Upper lobe of right lung (tissue), 1 donor: ENCODE measurements around the gene JUND. TPM values are rescaled to one million over a fixed set of nuclear protein-coding genes. Genes with fewer than 3 reads are reported as not detected.
A peak's percentile ranks its signal among the peaks of the same experiment; 100 is the strongest.

ENCODE experiments used
- ATAC-seq: fragments of 200-7000 bp; cut with Tn5 transposase; one replicate; pipeline ENCODE4 v1.9.1; 2020; ENCODE audit warnings: mild to moderate bottlenecking, moderate library complexity
- DNase-seq: peaks from one replicate; pipeline ENCODE4 v3.0.0-alpha.2; 2020
- H3K27ac ChIP-seq: fragments of 200-600 bp; one replicate; pipeline ENCODE4 v1.8.0; 2022
- H3K27me3 ChIP-seq: fragments of 200-600 bp; one replicate; pipeline ENCODE4 v1.8.0; 2022; ENCODE audit warnings: mild to moderate bottlenecking
- H3K36me3 ChIP-seq: fragments of 200-600 bp; one replicate; pipeline ENCODE4 v1.8.0; 2022
- H3K4me1 ChIP-seq: fragments of 200-600 bp; one replicate; pipeline ENCODE4 v1.8.0; 2022
- H3K4me3 ChIP-seq: fragments of 200-600 bp; one replicate; pipeline ENCODE4 v1.8.0; 2022; ENCODE audit warnings: mild to moderate bottlenecking
- H3K9me3 ChIP-seq: fragments of 200-600 bp; one replicate; pipeline ENCODE4 v1.8.0; 2022
- CTCF ChIP-seq: fragments of 200-600 bp; IDR thresholded peaks from one replicate; pipeline ENCODE4 v1.8.0; 2022; ENCODE audit warnings: antibody characterized with exemption
- intact Hi-C: fragments of 100-400 bp; cut with DNase I; formaldehyde crosslinking; loops from one replicate; pipeline ENCODE4 v1.11.0; 2022
- long read RNA-seq: library from polyadenylated mRNA; unstranded; transcript quantifications from one replicate; pipeline ENCODE4 v2.0.0, GENCODE V29; 2021
- total RNA-seq: library from RNA; stranded (reverse); fragmentation: NEBNext Ultra II Directional; extraction: Animal tissue kit (Norgen Biotek cat#: 25700); gene quantifications from one replicate; pipeline ENCODE4 v1.2.1, GENCODE V29; 2021
- donor health status: DM: no; HTN: yes; CAD: no; lungs with severe emphysema.

The JUND gene
- 204 TPM for total RNA-seq
- long read RNA-seq, transcript JUND-201 (1 exons, 1,863 nt) = major isoform, 850 of 851 reads
- long read RNA-seq, partial matches to known transcripts = 0 of 851 reads
- long read RNA-seq, other reads (novel, unspliced or antisense) = 1 of 851 reads

GRCh38 chr19:18281082-18282020, at the start of gene JUND:
Gene JUND, minus strand, starts transcription at chr19:18281622. Its CDS starts 138 bp downstream, at chr19:18281484.
- Histone ChIP-seq H3K4me3 (peak within 1 kb of the TSS; percentile 88), H3K36me3 (peaks cover 13% of the 10 kb centered on the region), H3K9me3 (no peaks in the 10 kb centered on the region), H3K27me3 (no peaks in the 10 kb centered on the region), H3K4me1 (peaks cover 33% of the 10 kb centered on the region), H3K27ac (peak within 1 kb of the TSS; percentile 100)
- DNase-seq (peak; percentile 99), ATAC-seq (peak; percentile 85)
- intact Hi-C loops = loop anchor here (5.0 kb wide), 1 partner anchor 41 kb away; the partner anchor contains the start of gene LSM4
- TF ChIP-seq CTCF = no peak

GRCh38 chr19:18330868-18331267, 49.4 kb upstream of the JUND start:
- Histone ChIP-seq H3K4me1 (peaks cover 14% of the 10 kb centered on the region), H3K9me3 (no peaks in the 10 kb centered on the region), H3K27me3 (no peaks in the 10 kb centered on the region), H3K4me3 (no peak overlapping the region), H3K27ac (no peak overlapping the region), H3K36me3 (no peaks in the 10 kb centered on the region)
- no peak for DNase-seq
- ATAC-seq = no peak
- intact Hi-C loops = no loop called here
- no peak for TF ChIP-seq CTCF

GRCh38 chr19:18329035-18329376, 47.6 kb upstream of the JUND start:
- peak overlapping the region; percentile 33 for H3K27ac ChIP-seq
- intact Hi-C loops = no loop called here
- H3K4me3 ChIP-seq = peak overlapping the region; percentile 28
- no peaks in the 10 kb centered on the region for H3K36me3 ChIP-seq
- ATAC-seq = no peak
- H3K4me1 ChIP-seq = peaks cover 14% of the 10 kb centered on the region
- no peak for TF ChIP-seq CTCF
- H3K27me3 ChIP-seq = no peaks in the 10 kb centered on the region
- DNase-seq = no peak
- no peaks in the 10 kb centered on the region for H3K9me3 ChIP-seq

- DNase-seq = peak; percentile 83
- intact Hi-C loops = no loop called here
These were observed 47.1 kb upstream of the JUND start for GRCh38 chr19:18328340-18329034.

More at GRCh38 chr19:18328340-18329034, 47.1 kb upstream of the JUND start:
- no peaks in the 10 kb centered on the region for H3K9me3 ChIP-seq
- peaks cover 19% of the 10 kb centered on the region for H3K4me1 ChIP-seq
- H3K27me3 ChIP-seq = no peaks in the 10 kb centered on the region
- H3K36me3 ChIP-seq = no peaks in the 10 kb centered on the region
- peak; percentile 91 for TF ChIP-seq CTCF
- peak overlapping the region; percentile 28 for H3K4me3 ChIP-seq
- peak; percentile 99 for ATAC-seq
- H3K27ac ChIP-seq = peak overlapping the region; percentile 33
